ENCODE data around the gene MAP2K3.

DNA sequence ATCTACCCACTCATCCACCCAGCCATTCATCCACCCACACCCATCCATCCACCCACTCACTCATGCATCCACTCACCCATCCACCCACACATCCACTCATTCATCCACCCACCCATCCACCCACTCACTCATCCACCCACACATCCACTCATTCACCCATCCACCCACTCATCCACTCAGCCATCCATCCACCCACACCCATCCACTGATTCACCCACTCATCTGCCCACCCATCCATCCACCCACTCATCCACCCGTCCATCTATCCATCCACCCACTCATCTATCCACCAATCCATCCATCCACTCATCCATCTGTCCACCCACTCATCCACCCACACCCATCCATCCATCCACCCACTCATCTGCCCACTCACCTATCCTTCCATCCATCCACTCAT, 48.6 kb upstream of the MAP2K3 start:
- TF ChIP-seq CSDC2 (CRISPR knock-in tag; IDR thresholded peaks at IDR 0.05) (no peak), BACH2 (CRISPR knock-in tag; IDR thresholded peaks at IDR 0.05; ENCODE audit: borderline replicate concordance) (no peak), RARB (CRISPR knock-in tag; IDR thresholded peaks at IDR 0.05) (no peak), POU6F1 (CRISPR knock-in tag; IDR thresholded peaks at IDR 0.05; ENCODE audit: borderline replicate concordance, low read depth) (no peak), SNAI2 (CRISPR knock-in tag; IDR thresholded peaks at IDR 0.05) (no peak), PATZ1 (CRISPR knock-in tag; IDR thresholded peaks at IDR 0.05; ENCODE audit: borderline replicate concordance) (no peak), ZC3H10 (CRISPR knock-in tag; IDR thresholded peaks at IDR 0.05) (no peak), ZNF70 (CRISPR knock-in tag; IDR thresholded peaks at IDR 0.05) (no peak)
